Mammary epithelial cell (primary cell): Measurements from ENCODE around the gene IGFL2.

Experiments
- CTCF ChIP-seq, 2 donors: IDR thresholded peaks in 1 of 2; conservative IDR thresholded peaks in 1 of 2; 2 replicates each; pipeline ENCODE4 v1.5.1; 2011 to 2012; ENCODE audit warnings: inconsistent platforms in 2 of 2, low read length in 2 of 2, mild to moderate bottlenecking in 2 of 2, control low read depth in 1 of 2, low read depth in 1 of 2; ENCODE audit not compliant: insufficient read depth in 1 of 2; ENCODE audit errors: extremely low read depth in 1 of 2
- EZH2 ChIP-seq: IDR thresholded peaks from 2 replicates; pipeline ENCODE4 v1.6.1; 2012; ENCODE audit warnings: low read length, inconsistent platforms, borderline replicate concordance

- no peak for TF ChIP-seq CTCF (conservative IDR thresholded peaks at IDR 0.05 in 1 of 2, IDR thresholded peaks at IDR 0.05 in 1 of 2; ENCODE audit: extremely low read depth in 1 of 2, insufficient read depth in 1 of 2, low read depth in 1 of 2, low read length in 2 of 2)
- TF ChIP-seq EZH2 = no peak
Measured at GRCh38 chr19:46176116-46176860, 28.2 kb downstream of the IGFL2 start.
